ENCODE results near the gene ZIM2. TPM values are rescaled to one million over a fixed set of nuclear protein-coding genes. Genes with fewer than 3 reads are reported as not detected.
A peak's percentile ranks its signal among the peaks of the same experiment; 100 is the strongest.

The ZIM2 gene
- total and polyA plus RNA-seq, 8 donors = 0.08 to 0.52 (median 0.12) TPM; not detected in 3

DNA sequence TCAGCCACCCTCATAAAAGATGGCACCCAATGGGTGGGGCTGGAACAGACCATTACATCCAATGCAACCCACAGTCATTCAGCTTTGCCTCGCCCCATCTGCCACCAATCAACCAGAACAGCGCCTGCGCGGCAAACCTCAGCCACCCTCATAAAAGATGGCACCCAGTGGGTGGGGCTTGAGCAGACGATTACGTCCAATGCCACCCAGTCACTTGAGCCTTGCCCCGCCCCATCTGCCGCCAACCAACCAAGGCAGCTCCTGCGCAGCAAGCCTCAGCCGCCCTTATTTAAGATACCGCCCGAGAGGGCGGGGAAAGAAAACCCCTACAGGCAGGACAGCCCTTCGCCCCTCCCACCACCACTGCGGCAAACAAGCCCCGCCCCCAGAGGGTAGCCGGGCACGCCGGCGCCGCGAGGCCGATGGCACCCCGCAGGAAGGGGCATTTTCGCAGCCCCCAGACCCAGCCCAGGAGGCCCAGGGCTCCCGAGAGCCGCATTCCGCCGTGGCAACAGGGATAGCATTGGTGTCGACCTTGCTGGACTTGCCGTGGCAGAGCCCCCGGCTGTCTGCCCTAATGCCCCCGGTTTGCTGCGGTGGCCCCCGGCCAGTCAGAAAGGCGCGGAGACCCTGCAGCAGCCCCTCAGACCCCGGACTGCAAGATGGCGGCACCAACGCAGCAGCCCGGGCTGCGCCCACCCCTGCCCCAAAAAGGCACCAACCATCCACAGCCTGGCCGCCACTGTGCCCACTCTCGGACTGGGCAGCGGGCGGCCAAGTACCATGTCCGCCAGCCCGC is 675 bp downstream of the ZIM2 start:
- Histone ChIP-seq H3K27ac (peak overlapping the region; percentile 33 to 84 (median 48)), H3K9me3 (no peaks in the 10 kb centered on the region), H3K4me1 (no peaks in the 10 kb centered on the region), H3K4me3 (peak overlapping the region; percentile 3 to 49 (median 24)), H3K27me3 (no peaks in the 10 kb centered on the region), H3K36me3 (no peaks in the 10 kb centered on the region)
- intact Hi-C loops (cut with DNase I) = no loop called here
- 47 to 49% methylated on average over 47 to 48 of the region's 48 CpGs for WGBS, 2 donors
- ATAC-seq (peak in 3 of 4 donors; percentile 55 to 61 (median 61)), DNase-seq (peak; percentile 77 to 96 (median 95)), FAIRE-seq (peak; percentile 26)
- TF ChIP-seq, protein P1, sequence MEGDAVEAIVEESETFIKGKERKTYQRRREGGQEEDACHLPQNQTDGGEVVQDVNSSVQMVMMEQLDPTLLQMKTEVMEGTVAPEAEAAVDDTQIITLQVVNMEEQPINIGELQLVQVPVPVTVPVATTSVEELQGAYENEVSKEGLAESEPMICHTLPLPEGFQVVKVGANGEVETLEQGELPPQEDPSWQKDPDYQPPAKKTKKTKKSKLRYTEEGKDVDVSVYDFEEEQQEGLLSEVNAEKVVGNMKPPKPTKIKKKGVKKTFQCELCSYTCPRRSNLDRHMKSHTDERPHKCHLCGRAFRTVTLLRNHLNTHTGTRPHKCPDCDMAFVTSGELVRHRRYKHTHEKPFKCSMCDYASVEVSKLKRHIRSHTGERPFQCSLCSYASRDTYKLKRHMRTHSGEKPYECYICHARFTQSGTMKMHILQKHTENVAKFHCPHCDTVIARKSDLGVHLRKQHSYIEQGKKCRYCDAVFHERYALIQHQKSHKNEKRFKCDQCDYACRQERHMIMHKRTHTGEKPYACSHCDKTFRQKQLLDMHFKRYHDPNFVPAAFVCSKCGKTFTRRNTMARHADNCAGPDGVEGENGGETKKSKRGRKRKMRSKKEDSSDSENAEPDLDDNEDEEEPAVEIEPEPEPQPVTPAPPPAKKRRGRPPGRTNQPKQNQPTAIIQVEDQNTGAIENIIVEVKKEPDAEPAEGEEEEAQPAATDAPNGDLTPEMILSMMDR (IDR thresholded peaks at IDR 0.05) = no peak

DNA sequence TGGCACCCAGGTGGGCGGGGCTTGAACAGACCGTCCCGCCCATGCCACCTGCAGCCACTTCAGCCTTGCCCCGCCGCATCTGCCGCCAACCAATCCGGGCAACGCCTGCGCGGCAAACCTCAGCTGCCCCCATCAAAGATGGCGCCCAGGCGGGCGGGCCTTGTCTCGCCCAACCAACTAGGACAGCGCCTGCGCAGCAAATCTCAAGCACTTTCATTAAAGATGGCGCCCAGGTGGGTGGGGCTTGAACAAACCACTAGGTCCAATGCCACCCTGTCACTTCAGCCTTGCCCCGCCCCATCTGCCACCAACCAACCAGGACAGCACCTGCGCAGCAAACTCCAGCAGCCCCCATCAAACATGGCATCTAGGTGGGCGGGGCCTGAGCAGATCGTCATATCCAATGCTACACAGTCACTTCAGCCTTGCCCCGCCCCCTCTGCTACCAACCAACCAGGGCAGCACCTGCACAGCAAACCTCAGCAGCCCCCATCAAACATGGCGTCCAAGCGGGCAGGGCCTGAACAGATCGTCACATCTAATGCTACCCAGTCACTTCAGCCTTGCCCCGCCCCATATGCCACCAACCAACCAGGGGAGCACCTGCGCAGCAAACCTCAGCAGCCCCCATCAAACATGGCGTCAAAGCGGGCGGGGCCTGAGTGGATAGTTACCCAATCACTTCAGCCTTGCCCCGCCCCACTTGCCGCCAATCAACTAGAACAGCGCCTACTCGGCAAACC is 1.4 kb downstream of the ZIM2 start:
- Histone ChIP-seq H3K4me1 (no peaks in the 10 kb centered on the region), H3K9me3 (no peaks in the 10 kb centered on the region), H3K36me3 (no peaks in the 10 kb centered on the region), H3K27ac (peak overlapping the region; percentile 63 to 84 (median 74)), H3K4me3 (peak overlapping the region in 2 of 4 donors; percentile 39 to 50), H3K27me3 (no peaks in the 10 kb centered on the region)
- peak; percentile 59 for FAIRE-seq
- TF ChIP-seq, protein P1 (IDR thresholded peaks at IDR 0.05) = no peak
- peak; percentile 66 to 79 (median 70) for ATAC-seq
- intact Hi-C loops (cut with DNase I) = no loop called here
- WGBS, 2 donors = 36 to 53% methylated on average over 34 of the region's 34 CpGs
- peak; percentile 89 to 99 (median 98) for DNase-seq

DNA sequence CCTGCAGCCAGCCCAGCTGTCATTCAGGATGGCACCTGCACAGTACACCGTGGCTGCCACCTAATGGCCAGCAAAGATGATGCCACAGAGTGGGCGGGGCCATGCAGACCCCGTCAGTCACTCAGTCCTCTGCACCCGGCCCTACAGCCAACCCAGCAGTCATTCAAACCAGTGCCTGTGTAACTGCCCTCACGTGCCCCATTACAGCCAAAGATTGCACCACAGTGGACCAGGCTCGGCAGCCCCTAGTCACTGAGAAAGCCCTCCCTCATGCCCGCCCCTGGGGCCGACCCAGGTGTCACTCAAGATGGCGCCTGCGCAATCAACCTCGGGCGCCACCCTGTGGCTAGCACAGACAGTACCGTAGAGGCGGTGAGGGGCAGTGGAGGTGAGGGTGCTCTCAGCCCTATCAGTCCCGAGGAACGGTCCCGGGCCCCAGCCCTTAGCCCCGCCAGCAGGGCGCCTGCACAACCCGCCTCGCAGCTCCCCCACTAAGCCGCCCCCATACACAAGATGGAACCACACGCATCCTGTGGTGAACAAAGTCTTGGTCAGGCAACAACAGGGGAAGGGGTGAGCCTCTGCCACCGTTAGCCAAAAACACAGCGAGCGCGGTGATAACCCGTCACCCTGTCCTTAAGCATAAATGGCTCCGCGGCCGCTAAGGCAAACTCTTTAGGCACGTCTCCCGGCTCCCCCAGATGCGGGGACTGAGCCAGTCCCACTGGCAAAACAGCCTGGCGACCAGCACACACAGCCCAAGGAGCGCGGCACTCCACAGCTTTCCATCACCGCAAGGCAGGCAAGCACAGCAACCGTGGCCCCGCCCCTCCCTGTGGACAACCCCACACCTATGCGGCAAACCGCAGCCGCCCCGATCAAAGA is 2.3 kb downstream of the ZIM2 start:
- peak; percentile 77 to 89 (median 81) for DNase-seq
- Histone ChIP-seq H3K36me3 (no peaks in the 10 kb centered on the region), H3K9me3 (no peaks in the 10 kb centered on the region), H3K27ac (peak overlapping the region; percentile 63 to 84 (median 74)), H3K27me3 (no peaks in the 10 kb centered on the region), H3K4me1 (no peaks in the 10 kb centered on the region), H3K4me3 (peak overlapping the region; percentile 12 to 50 (median 30))
- WGBS, 2 donors = 36 to 41% methylated on average over 44 of the region's 44 CpGs
- TF ChIP-seq, protein P1 (IDR thresholded peaks at IDR 0.05) = peak in 2 of 4 donors; percentile 18 to 44
- intact Hi-C loops (cut with DNase I) = no loop called here
- peak; percentile 44 to 62 (median 54) for ATAC-seq
- no peak for FAIRE-seq

DNA sequence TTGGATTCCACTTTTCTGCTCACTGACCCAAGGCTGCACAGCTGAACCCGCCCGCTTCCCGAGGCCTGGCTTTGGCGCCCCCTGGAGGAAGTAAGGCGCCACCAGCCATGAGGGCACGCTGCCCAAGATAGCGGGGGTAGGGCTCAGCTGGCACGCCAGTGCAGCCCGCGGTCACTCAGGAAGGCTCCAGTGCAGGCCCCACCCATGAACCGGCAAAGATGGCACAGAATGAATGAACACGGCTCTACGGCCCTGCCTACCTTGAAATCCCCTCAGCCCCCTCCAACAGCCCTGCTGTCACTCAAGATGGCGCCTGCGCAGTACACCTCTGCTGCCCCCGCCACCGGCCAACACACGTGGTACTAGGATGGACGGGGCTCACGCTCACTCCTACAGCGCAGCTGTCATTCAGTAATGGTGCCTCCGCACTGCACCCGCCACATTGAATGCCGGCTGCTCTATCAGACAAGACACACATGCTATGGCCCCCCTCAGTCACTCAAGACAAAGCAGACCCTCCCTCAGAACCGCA is 3.0 kb downstream of the ZIM2 start:
- peak; percentile 82 to 95 (median 86) for DNase-seq
- H3K4me3 ChIP-seq = peak overlapping the region in 3 of 4 donors; percentile 12 to 50 (median 39)
- FAIRE-seq = no peak
- TF ChIP-seq, protein P1 (IDR thresholded peaks at IDR 0.05) = peak; percentile 36 to 64 (median 46)
- intact Hi-C loops (cut with DNase I) = no loop called here
- peak overlapping the region; percentile 63 to 84 (median 74) for H3K27ac ChIP-seq
- H3K4me1 ChIP-seq = no peaks in the 10 kb centered on the region
- no peaks in the 10 kb centered on the region for H3K9me3 ChIP-seq
- no peaks in the 10 kb centered on the region for H3K36me3 ChIP-seq
- 32 to 44% methylated on average over 25 of the region's 25 CpGs for WGBS, 2 donors
- no peaks in the 10 kb centered on the region for H3K27me3 ChIP-seq
- ATAC-seq = peak; percentile 40 to 51 (median 48)

Measured in pancreas (tissue), 10 donors.